Transverse colon (tissue), 4 donors: ENCODE data around the gene AHNAK. TPM values are rescaled to one million over a fixed set of nuclear protein-coding genes. Genes with fewer than 3 reads are reported as not detected.

Source experiments
- DNase-seq: peaks from one replicate; pipeline ENCODE4 v3.0.0-alpha.2; 2019
- H3K27ac ChIP-seq, 4 donors: fragments of 200-600 bp; sonication (generic); 2 replicates each; pipeline ENCODE4 v1.5.1; 2016 to 2018; ENCODE audit warnings: inconsistent platforms in 4 of 4
- H3K27me3 ChIP-seq: fragments of 200-600 bp; sonication (generic); 2 replicates; pipeline ENCODE4 v1.5.1; 2017; ENCODE audit warnings: inconsistent platforms
- H3K36me3 ChIP-seq, 4 donors: fragments of 200-600 bp; sonication (generic); 2 replicates each; pipeline ENCODE4 v1.5.1; 2017 to 2019; ENCODE audit warnings: inconsistent platforms in 4 of 4
- H3K4me1 ChIP-seq, 4 donors: fragments of 200-600 bp; sonication (generic); 2 replicates each; pipeline ENCODE4 v1.5.1; 2017 to 2020; ENCODE audit warnings: inconsistent platforms in 4 of 4
- H3K4me3 ChIP-seq, 4 donors: fragments of 200-600 bp; sonication (generic); 1 replicate in 1 of 4; 2 replicates in 3 of 4; pipeline versions ENCODE4 v1.5.1 to v1.6.1; 2017 to 2019; ENCODE audit warnings: inconsistent platforms in 4 of 4
- H3K9me3 ChIP-seq, 2 donors: fragments of 200-600 bp; sonication (generic); 2 replicates each; pipeline ENCODE4 v1.5.1; 2017 to 2019; ENCODE audit warnings: inconsistent platforms in 2 of 2
- EP300 ChIP-seq: sonication (generic); formaldehyde crosslinking; IDR thresholded peaks from one replicate; pipeline ENCODE4 v1.6.1; 2017; ENCODE audit warnings: antibody characterized with exemption, low read depth
- POLR2A ChIP-seq: fragments of 450-650 bp; IDR thresholded peaks from one replicate; pipeline ENCODE4 v1.6.1; 2016; ENCODE audit warnings: antibody characterized with exemption, mild to moderate bottlenecking, moderate library complexity
- POLR2AphosphoS5 ChIP-seq, 3 donors: sonication (generic); formaldehyde crosslinking; IDR thresholded peaks; one replicate each; pipeline ENCODE4 v1.6.1; 2016; ENCODE audit warnings: antibody characterized with exemption in 3 of 3
- WGBS, 2 donors: methylation state at CpG; one replicate each; pipeline ENCODE4 v1.1.5; 2018; ENCODE audit warnings: low coverage in 1 of 2; 5-methylcytosine and 5-hydroxymethylcytosine counted together
- in situ Hi-C, 4 donors: fragments of 200-750 bp; cut with MboI; loops; one replicate each; pipeline versions ENCODE4 v1.15.0 to v1.15.1; 2017; ENCODE audit warnings: low sequenced_read_pairs in 3 of 4, low pct_ligation_motif_present in 1 of 4, low pct_unique_long_range_greater_than_20kb in 1 of 4
- intact Hi-C: fragments of 100-400 bp; cut with DNase I; formaldehyde crosslinking; loops from one replicate; pipeline ENCODE4 v1.15.1; 2023; ENCODE audit warnings: low total_unique reads
- total RNA-seq, 4 donors: library from RNA; depleted of rRNA; stranded (reverse); fragments of >200 nt; gene quantifications; one replicate each; pipeline ENCODE4 v1.1.0, GENCODE V29; 2016
- TF ChIP-seq, protein P1 (sequence below), 5 experiments: fragments of 200-600 bp in 3 of 5; fragments of 450-650 bp in 2 of 5; sonication (generic) in 3 of 5; IDR thresholded peaks; 1 replicate in 2 of 5; 2 replicates in 3 of 5; pipeline ENCODE4 v1.5.1; 2016 to 2017; ENCODE audit warnings: antibody characterized with exemption in 5 of 5, inconsistent platforms in 3 of 5, mild to moderate bottlenecking in 2 of 5, moderate library complexity in 1 of 5

The AHNAK gene
- total RNA-seq, 4 donors from 2014 or later: 561 to 1,032 (median 742) TPM

DNA sequence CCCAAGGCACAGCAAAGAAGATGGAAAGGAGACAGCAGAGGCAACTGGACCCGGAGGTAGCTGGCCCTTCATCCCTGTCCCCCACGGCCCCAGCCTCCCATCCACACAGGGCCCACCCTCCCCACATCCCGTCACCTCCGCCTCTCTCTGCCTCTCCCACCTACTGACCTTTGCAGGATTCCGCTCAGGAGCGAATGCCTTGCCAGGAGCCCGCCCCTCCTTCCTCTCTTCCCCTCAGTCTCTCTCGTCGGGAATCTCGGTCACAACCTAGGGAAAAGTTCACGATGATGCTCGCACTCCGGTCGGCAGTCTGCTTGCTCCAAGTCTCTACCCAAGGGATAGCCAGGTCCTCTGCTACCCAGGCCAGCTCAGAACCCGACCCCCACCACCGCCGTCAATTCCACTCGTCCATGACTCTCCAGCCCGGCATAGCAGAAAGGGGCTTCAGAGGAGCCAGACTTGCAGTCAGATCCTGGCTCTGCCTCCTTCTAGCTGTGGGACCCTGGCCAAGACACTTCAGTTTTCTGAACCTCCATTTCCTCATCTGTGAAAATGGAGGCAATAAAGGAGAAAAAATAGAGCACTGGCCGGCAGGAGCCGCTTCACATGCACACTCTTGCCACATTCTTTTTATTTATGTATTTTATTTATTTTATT lies 10.2 kb downstream of the AHNAK start:
- Histone ChIP-seq H3K36me3 (peaks cover 0 to 43% (median 23%) of the 10 kb centered on the region in 4 donors), H3K4me1 (peaks cover 49 to 54% (median 51%) of the 10 kb centered on the region in 4 donors), H3K9me3 (no peaks in the 10 kb centered on the region), H3K27ac (peak overlapping the region; percentile 96 to 100 (median 97)), H3K27me3 (no peaks in the 10 kb centered on the region), H3K4me3 (no peak overlapping the region)
- in situ Hi-C loops: no loop called here
- intact Hi-C loops: no loop called here
- TF ChIP-seq, protein P1, sequence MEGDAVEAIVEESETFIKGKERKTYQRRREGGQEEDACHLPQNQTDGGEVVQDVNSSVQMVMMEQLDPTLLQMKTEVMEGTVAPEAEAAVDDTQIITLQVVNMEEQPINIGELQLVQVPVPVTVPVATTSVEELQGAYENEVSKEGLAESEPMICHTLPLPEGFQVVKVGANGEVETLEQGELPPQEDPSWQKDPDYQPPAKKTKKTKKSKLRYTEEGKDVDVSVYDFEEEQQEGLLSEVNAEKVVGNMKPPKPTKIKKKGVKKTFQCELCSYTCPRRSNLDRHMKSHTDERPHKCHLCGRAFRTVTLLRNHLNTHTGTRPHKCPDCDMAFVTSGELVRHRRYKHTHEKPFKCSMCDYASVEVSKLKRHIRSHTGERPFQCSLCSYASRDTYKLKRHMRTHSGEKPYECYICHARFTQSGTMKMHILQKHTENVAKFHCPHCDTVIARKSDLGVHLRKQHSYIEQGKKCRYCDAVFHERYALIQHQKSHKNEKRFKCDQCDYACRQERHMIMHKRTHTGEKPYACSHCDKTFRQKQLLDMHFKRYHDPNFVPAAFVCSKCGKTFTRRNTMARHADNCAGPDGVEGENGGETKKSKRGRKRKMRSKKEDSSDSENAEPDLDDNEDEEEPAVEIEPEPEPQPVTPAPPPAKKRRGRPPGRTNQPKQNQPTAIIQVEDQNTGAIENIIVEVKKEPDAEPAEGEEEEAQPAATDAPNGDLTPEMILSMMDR (IDR thresholded peaks at IDR 0.05): no peak
- 60 to 69% methylated on average over 2 to 21 of the region's 21 CpGs for WGBS, 2 donors
- DNase-seq: no peak

GRCh38 chr11:62535802-62536201 lies 10.8 kb downstream of the AHNAK start:
- Histone ChIP-seq H3K27ac (peak overlapping the region in 2 of 4 donors; percentile 97), H3K4me3 (no peak overlapping the region), H3K27me3 (no peaks in the 10 kb centered on the region), H3K4me1 (peaks cover 43 to 50% (median 45%) of the 10 kb centered on the region in 4 donors), H3K36me3 (peaks cover 0 to 50% (median 26%) of the 10 kb centered on the region in 4 donors), H3K9me3 (no peaks in the 10 kb centered on the region)
- WGBS, 2 donors: 81% methylated on average over 12 of the region's 12 CpGs; no CpG with 5 or more reads in 1 of the 2 donors
- in situ Hi-C loops (no loop called here), intact Hi-C loops (no loop called here)
- DNase-seq: no peak
- TF ChIP-seq POLR2A (no peak), POLR2AphosphoS5 (IDR thresholded peaks at IDR 0.05) (no peak), EP300 (no peak)
- TF ChIP-seq, protein P1 (IDR thresholded peaks at IDR 0.05): no peak

DNA sequence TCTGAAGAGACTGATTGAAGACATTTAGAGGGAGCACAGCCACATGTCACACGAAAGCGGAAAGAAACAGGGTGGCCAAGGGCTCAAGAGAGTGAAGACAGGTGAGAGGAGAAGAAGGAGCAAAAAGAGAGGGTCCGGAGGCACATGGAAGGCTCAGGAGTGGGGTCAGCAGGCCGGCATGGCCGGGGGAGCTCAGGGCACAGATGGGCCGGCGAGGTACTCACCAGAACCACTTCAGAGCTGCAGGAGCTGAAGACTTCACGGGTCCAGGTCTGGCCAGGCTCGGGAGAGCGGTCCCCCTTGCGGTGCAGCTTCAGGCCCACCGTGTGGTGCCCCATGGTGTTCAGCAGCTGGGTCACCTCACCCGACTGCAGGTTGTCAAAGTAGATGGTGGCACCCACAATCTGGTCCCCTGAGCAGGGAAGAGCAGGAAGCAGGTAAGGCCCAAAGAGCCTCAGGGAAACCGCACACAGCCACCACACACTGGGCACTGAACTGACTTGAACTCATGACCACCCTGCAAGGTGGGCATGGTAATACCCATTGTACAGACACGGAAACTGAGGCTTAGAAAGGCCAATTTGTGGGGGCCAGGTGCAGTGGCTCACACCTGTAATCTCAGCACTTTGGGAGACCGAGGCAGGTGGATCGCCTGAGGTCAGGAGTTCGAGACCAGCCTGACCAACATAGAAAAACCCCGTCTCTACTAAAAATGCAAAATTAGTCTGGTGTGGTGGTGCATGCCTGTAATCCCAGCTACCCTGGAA lies 11.6 kb downstream of the AHNAK start:
- DNase-seq: no peak
- intact Hi-C loops (no loop called here), in situ Hi-C loops (no loop called here)
- H3K4me1 ChIP-seq: peaks cover 35 to 41% (median 37%) of the 10 kb centered on the region in 4 donors
- H3K27me3 ChIP-seq: no peaks in the 10 kb centered on the region
- 86 to 93% methylated on average over 2 to 19 of the region's 19 CpGs for WGBS, 2 donors
- TF ChIP-seq, protein P1 (IDR thresholded peaks at IDR 0.05): no peak
- TF ChIP-seq POLR2A (no peak), POLR2AphosphoS5 (IDR thresholded peaks at IDR 0.05) (no peak), EP300 (no peak)
- H3K4me3 ChIP-seq: no peak overlapping the region
- H3K27ac ChIP-seq: no peak overlapping the region
- H3K9me3 ChIP-seq: no peaks in the 10 kb centered on the region
- H3K36me3 ChIP-seq: peaks cover 0 to 56% (median 31%) of the 10 kb centered on the region in 4 donors

- intact Hi-C loops (no loop called here), in situ Hi-C loops (no loop called here)
- 97 to 100% methylated on average over 2 of the region's 2 CpGs for WGBS, 2 donors
- no peak for DNase-seq
- Histone ChIP-seq H3K27ac (no peak overlapping the region), H3K4me1 (peaks cover 6 to 13% (median 9%) of the 10 kb centered on the region in 4 donors), H3K9me3 (no peaks in the 10 kb centered on the region), H3K36me3 (peaks cover 0 to 66% (median 36%) of the 10 kb centered on the region in 4 donors), H3K27me3 (no peaks in the 10 kb centered on the region), H3K4me3 (no peak overlapping the region)
- TF ChIP-seq EP300 (no peak), POLR2AphosphoS5 (IDR thresholded peaks at IDR 0.05) (no peak), POLR2A (no peak)
- TF ChIP-seq, protein P1 (IDR thresholded peaks at IDR 0.05): no peak
These were observed 14.5 kb downstream of the AHNAK start for GRCh38 chr11:62532096-62532495.
